Osteoblast (primary cell): Measurements from ENCODE around the gene SH3TC2. TPM values are rescaled to one million over a fixed set of nuclear protein-coding genes. Genes with fewer than 3 reads are reported as not detected.

Experiments used
- DNase-seq: peaks from one replicate; pipeline ENCODE4 v3.0.0; 2011; ENCODE audit warnings: low spot score, mixed read lengths; ENCODE audit not compliant: insufficient read length; ENCODE audit errors: missing footprints
- H2AFZ ChIP-seq: 2 replicates; pipeline ENCODE4 v1.6.0; 2011; ENCODE audit warnings: mild to moderate bottlenecking, low read length
- H3K27ac ChIP-seq: 2 replicates; pipeline ENCODE4 v1.5.1; 2011; ENCODE audit warnings: mild to moderate bottlenecking, low read depth, low read length, moderate library complexity
- H3K27me3 ChIP-seq: 2 replicates; pipeline ENCODE4 v1.6.0; 2012; ENCODE audit warnings: mild to moderate bottlenecking, control low read depth, inconsistent platforms, low read length, moderate library complexity; ENCODE audit not compliant: insufficient read depth
- H3K36me3 ChIP-seq: 2 replicates; pipeline ENCODE4 v1.5.1; 2011; ENCODE audit warnings: mild to moderate bottlenecking, low read length, control low read depth, moderate library complexity; ENCODE audit not compliant: insufficient read depth
- H3K4me1 ChIP-seq: 2 replicates; pipeline ENCODE4 v1.5.1; 2011; ENCODE audit warnings: mild to moderate bottlenecking, low read length, control low read depth, moderate library complexity; ENCODE audit not compliant: insufficient read depth
- H3K4me2 ChIP-seq: 2 replicates; pipeline ENCODE4 v1.6.0; 2011; ENCODE audit warnings: mild to moderate bottlenecking, low read length; ENCODE audit not compliant: insufficient read depth
- H3K4me3 ChIP-seq: fragments of 200-600 bp; sonication (generic); 3 replicates; pipeline ENCODE4 v1.5.1; 2012; ENCODE audit warnings: mild to moderate bottlenecking, low read length, inconsistent platforms; ENCODE audit not compliant: insufficient read depth
- H3K79me2 ChIP-seq: 2 replicates; pipeline ENCODE4 v1.6.0; 2012; ENCODE audit warnings: mild to moderate bottlenecking, low read length, control low read depth, inconsistent platforms; ENCODE audit not compliant: insufficient read depth
- H3K9me3 ChIP-seq: 2 replicates; pipeline ENCODE4 v1.5.1; 2011; ENCODE audit warnings: low read depth, low read length, control low read depth
- H4K20me1 ChIP-seq: 2 replicates; pipeline ENCODE4 v1.6.0; 2012; ENCODE audit warnings: mild to moderate bottlenecking, low read length, control low read depth; ENCODE audit not compliant: insufficient read depth
- total RNA-seq: library from RNA; depleted of rRNA; stranded (reverse); fragments of >200 nt; gene quantifications from 2 replicates; pipeline ENCODE4 v1.2.3, GENCODE V29; 2012
- TF ChIP-seq, protein P1 (sequence below): IDR thresholded peaks from 2 replicates; pipeline ENCODE4 v1.5.1; 2011; ENCODE audit warnings: mild to moderate bottlenecking, low read depth, low read length, moderate library complexity; ENCODE audit errors: extremely low read depth

Gene SH3TC2
- total RNA-seq, 1 donor = 0.72 TPM

DNA sequence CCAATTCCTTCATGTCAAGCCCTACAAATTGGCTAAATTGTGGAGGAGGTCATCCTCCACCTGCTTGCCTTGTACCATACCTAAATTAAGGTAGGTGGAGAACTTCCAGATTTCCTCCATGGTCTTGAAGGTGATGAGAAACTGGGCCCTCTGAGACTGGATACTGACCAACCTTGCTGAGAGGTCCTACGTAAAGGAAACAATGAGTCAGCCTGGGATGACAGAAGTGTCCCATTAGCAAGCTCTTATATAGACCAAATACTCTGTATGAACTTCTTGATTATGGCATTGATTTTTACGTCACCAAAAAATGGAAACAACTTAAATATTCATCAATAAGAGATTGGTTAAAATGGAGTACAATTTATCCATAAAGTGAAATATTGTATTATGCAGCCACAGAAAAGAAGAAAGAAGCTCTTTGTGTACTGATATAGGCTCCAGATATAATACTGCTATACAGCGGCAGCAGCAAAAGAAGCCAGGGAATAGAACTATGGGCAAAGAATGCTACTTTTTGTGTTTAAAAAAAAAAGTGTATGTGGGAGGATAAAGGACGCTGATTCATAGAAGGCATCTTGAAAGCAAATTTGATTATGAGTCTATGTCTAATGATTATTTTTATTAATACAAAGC is 18.3 kb downstream of the SH3TC2 start:
- TF ChIP-seq, protein P1, sequence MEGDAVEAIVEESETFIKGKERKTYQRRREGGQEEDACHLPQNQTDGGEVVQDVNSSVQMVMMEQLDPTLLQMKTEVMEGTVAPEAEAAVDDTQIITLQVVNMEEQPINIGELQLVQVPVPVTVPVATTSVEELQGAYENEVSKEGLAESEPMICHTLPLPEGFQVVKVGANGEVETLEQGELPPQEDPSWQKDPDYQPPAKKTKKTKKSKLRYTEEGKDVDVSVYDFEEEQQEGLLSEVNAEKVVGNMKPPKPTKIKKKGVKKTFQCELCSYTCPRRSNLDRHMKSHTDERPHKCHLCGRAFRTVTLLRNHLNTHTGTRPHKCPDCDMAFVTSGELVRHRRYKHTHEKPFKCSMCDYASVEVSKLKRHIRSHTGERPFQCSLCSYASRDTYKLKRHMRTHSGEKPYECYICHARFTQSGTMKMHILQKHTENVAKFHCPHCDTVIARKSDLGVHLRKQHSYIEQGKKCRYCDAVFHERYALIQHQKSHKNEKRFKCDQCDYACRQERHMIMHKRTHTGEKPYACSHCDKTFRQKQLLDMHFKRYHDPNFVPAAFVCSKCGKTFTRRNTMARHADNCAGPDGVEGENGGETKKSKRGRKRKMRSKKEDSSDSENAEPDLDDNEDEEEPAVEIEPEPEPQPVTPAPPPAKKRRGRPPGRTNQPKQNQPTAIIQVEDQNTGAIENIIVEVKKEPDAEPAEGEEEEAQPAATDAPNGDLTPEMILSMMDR = no peak
- peaks cover 19% of the 10 kb centered on the region for H3K4me1 ChIP-seq
- no peak overlapping the region for H2AFZ ChIP-seq
- no peak for DNase-seq
- no peaks in the 10 kb centered on the region for H3K9me3 ChIP-seq
- H4K20me1 ChIP-seq = no peaks in the 10 kb centered on the region
- no peak overlapping the region for H3K4me3 ChIP-seq
- H3K4me2 ChIP-seq = no peak overlapping the region
- H3K79me2 ChIP-seq = no peaks in the 10 kb centered on the region
- no peaks in the 10 kb centered on the region for H3K36me3 ChIP-seq
- no peaks in the 10 kb centered on the region for H3K27me3 ChIP-seq
- no peak overlapping the region for H3K27ac ChIP-seq

DNA sequence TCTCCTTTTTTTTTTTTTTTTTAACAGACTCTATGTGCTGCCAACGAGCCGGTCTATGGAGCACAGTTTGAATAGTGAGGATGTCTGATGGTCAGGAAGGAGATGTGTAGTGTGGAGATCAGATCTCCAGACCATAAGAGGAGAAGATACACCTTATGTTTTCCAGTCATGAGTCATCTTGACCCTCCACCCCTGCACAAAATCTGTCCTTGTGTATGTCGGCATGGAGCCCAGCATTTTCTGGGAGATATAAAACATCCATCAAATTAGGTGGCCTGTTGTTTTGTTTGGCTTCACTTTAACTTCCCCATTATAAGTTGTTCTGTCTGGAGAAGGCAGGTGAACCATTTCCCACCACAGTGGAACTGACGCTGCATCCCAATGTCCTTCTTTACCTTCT is 19.2 kb downstream of the SH3TC2 start:
- TF ChIP-seq, protein P1 = no peak
- no peaks in the 10 kb centered on the region for H3K79me2 ChIP-seq
- no peaks in the 10 kb centered on the region for H3K9me3 ChIP-seq

DNA sequence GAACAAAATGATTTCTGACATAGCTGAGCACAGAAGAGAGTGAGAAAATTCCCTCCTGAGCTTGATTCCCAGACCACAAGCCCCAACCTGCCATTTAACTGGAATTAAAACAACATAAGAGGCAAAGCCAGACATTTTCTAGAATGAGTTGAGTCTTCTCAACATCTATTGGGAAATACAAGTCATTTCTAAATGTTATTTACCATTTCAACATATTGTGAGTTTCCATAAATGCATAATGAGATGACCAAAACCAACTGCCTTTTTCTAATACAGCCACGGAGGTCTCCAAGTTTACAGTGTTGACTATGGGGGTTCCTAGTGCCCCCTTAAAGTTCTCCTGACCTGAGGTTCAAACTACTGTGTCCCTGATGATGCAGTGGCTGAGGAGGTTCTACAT is 20.0 kb downstream of the SH3TC2 start:
- Histone ChIP-seq H3K4me2 (no peak overlapping the region), H3K4me3 (no peak overlapping the region), H3K27me3 (no peaks in the 10 kb centered on the region), H2AFZ (no peak overlapping the region), H3K9me3 (no peaks in the 10 kb centered on the region), H3K27ac (no peak overlapping the region), H3K79me2 (no peaks in the 10 kb centered on the region), H3K36me3 (no peaks in the 10 kb centered on the region), H4K20me1 (no peaks in the 10 kb centered on the region), H3K4me1 (peaks cover 19% of the 10 kb centered on the region)
- no peak for DNase-seq
- TF ChIP-seq, protein P1 = no peak

More for the DNA sequence above, 19.2 kb downstream of the SH3TC2 start:
- Histone ChIP-seq H4K20me1 (no peaks in the 10 kb centered on the region), H3K4me2 (no peak overlapping the region), H3K27me3 (no peaks in the 10 kb centered on the region), H3K4me1 (peaks cover 19% of the 10 kb centered on the region), H3K27ac (no peak overlapping the region), H2AFZ (no peak overlapping the region), H3K36me3 (no peaks in the 10 kb centered on the region), H3K4me3 (no peak overlapping the region)
- DNase-seq = no peak

DNA sequence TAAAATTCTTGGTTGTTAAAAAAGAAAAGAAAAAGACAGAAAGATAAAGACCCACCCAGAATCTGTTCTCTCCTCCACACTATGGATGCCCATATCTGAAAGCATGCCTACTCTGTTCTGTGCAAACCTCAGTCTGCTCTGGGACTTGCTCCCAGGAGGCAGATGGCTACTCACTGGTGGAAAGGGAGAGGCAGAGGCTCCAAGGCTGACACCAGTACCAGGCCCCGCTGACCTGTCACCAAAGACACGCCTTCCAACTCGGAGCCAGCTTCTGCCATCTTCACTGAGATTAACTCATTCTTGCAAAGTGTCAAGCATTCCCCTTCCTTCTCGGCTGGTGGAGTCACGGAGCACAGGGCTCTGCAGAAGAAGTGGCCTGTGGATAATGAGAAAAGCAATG is 21.6 kb downstream of the SH3TC2 start:
- H4K20me1 ChIP-seq = no peaks in the 10 kb centered on the region
- H3K4me1 ChIP-seq = peaks cover 10% of the 10 kb centered on the region
- H3K36me3 ChIP-seq = no peaks in the 10 kb centered on the region
- no peak overlapping the region for H3K27ac ChIP-seq
- no peak for DNase-seq
- no peaks in the 10 kb centered on the region for H3K27me3 ChIP-seq
- no peaks in the 10 kb centered on the region for H3K9me3 ChIP-seq
- no peak overlapping the region for H3K4me2 ChIP-seq
- no peak overlapping the region for H3K4me3 ChIP-seq
- no peak overlapping the region for H2AFZ ChIP-seq
- H3K79me2 ChIP-seq = no peaks in the 10 kb centered on the region
- TF ChIP-seq, protein P1 = no peak
